ENCODE data around the gene FUT2.
"Not testable (repeated sequence)": the region's sequence is repeated elsewhere in the genome, so short reads cannot be mapped to it uniquely, and the experiment has no call there.

The FUT2 gene

DNA sequence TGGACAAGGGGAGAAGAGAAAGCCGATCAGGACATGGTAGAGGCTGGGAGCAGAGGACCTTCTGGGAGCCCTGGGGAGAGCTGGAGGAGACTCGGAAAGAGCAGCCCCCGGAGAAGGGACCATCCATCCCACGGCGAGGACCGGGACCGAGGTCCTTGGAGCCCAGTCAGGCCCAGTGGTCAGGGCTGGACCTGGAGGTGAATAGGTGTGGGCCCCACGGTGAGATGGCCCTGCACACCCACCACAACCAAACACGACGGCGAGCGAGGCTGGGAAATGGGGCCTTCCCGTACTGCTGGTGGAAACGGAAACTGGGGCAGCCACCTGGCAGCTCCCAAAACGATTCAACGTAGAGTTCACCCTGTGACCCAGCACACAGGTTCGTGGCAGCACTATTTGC lies 19.3 kb upstream of the FUT2 start:
- CTCF ChIA-PET = interaction anchor here (1.6 to 4.3 kb wide), 4 partner anchors 10 to 171 kb away, joined by 3 to 31 read pairs (median 4); partner anchors contain the start of gene CA11
- Mint-ChIP-seq H3K27ac (no peak overlapping the region), H3K4me3 (no peak overlapping the region), H3K4me1 (peaks cover 6% of the 10 kb centered on the region), H3K9me3 (no peaks in the 10 kb centered on the region), H3K36me3 (no peaks in the 10 kb centered on the region), H3K27me3 (peaks cover 27% of the 10 kb centered on the region)
- DNase-seq = no peak

DNA sequence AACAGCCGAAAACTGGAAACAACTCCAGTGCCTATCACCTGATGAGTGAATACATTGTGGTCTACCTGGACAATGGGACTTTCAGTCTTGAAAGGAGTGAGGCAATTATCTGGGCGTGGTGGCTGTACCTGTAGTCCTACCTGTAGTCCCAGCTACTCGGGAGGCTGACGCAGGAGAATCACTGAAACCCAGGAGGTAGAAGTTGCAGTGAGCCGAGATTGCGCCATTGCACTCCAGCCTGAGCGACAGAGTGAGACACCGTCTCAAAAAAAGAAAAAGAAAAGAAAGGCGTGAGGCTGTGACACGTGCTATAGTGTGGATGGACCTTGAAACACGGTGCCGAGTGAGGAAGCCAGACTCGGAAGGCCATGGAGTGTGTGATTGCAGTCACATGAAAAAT lies 18.9 kb upstream of the FUT2 start:
- H3K9me3 Mint-ChIP-seq = no peaks in the 10 kb centered on the region
- no peaks in the 10 kb centered on the region for H3K36me3 Mint-ChIP-seq
- H3K4me1 Mint-ChIP-seq = peaks cover 6% of the 10 kb centered on the region
- no peak for DNase-seq
- no peak overlapping the region for H3K27ac Mint-ChIP-seq
- CTCF ChIA-PET = interaction anchor here (0.8 to 4.3 kb wide), 5 partner anchors 10 to 294 kb away, joined by 3 to 31 read pairs (median 5); partner anchors contain the start of gene CA11
- no peak overlapping the region for H3K4me3 Mint-ChIP-seq
- peaks cover 27% of the 10 kb centered on the region for H3K27me3 Mint-ChIP-seq

DNA sequence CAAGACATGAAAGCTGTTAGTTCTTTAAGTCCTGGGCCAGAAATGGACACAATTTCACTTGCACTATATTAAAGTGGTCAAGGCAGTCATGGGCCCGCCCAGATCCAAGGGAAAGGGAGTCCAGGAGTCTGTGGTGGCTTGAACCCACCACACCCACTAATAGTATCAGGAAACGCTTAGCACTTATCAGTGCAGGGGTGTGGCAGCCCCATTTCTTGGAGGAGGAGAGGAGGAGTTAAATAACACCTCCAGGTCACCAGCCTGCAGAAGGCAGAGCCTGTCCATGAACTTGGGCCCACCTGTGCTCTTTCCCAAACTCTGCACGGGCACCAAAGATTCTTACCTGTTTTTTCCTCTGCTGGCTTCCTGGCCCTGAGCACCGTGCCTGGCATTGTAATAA lies 17.6 kb upstream of the FUT2 start:
- Mint-ChIP-seq H3K27me3 (peaks cover 22% of the 10 kb centered on the region), H3K9me3 (no peaks in the 10 kb centered on the region), H3K27ac (no peak overlapping the region), H3K36me3 (no peaks in the 10 kb centered on the region), H3K4me1 (peaks cover 6% of the 10 kb centered on the region), H3K4me3 (no peak overlapping the region)
- DNase-seq = no peak
- CTCF ChIA-PET = interaction anchor here (1.7 to 2.3 kb wide), 2 partner anchors 61 to 293 kb away, joined by 5 read pairs; no protein-coding TSS in a partner anchor

DNA sequence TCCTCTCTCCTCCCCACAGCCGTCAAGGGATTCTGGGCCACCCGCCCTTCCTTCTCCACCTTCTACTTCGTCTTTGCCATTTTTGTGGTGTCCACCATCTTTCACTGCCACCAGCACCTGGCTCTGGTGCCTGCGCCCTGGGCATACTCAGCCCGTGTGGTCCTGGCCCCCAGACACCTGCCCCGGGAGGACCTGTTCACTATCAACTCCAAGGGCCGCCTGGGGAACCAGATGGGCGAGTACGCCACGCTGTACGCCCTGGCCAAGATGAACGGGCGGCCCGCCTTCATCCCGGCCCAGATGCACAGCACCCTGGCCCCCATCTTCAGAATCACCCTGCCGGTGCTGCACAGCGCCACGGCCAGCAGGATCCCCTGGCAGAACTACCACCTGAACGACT lies 15.8 kb upstream of the FUT2 start:
- CTCF ChIA-PET, H3K36me3 Mint-ChIP-seq, DNase-seq, H3K9me3 Mint-ChIP-seq, H3K4me1 Mint-ChIP-seq, H3K4me3 Mint-ChIP-seq, H3K27ac Mint-ChIP-seq: not testable (repeated sequence)
- H3K27me3 Mint-ChIP-seq = peaks cover 18% of the 10 kb centered on the region

DNA sequence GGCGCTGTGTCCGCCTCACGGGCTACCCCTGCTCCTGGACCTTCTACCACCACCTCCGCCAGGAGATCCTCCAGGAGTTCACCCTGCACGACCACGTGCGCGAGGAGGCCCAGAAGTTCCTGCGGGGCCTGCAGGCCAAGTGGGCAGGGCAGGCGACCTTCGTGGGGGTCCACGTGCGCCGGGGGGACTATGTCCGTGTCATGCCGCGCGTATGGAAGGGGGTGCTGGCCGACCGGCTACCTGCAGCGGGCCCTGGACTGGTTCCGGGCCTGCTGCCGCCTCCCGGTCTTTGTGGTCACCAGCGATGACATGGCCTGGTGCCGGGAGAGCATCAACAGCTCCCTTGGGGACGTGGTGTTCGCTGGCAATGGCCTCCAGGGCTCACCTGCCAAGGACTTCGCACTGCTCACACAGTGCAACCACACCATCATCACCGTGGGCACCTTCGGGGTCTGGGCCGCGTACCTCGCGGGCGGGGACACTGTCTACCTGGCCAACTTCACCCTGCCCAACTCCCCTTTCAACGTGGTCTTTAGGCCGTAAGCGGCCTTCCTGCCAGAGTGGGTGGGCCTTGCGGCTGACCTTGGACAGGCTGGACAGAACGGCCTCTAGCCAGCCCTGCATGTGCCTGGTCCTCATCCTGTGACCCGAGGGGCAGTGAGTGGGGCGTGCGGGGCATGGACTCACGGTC lies 15.2 kb upstream of the FUT2 start:
- no peaks in the 10 kb centered on the region for H3K4me1 Mint-ChIP-seq
- CTCF ChIA-PET = no interaction called here
- H3K4me3 Mint-ChIP-seq = no peak overlapping the region
- H3K9me3 Mint-ChIP-seq = no peaks in the 10 kb centered on the region
- H3K27ac Mint-ChIP-seq = no peak overlapping the region
- peaks cover 14% of the 10 kb centered on the region for H3K27me3 Mint-ChIP-seq
- no peaks in the 10 kb centered on the region for H3K36me3 Mint-ChIP-seq
- DNase-seq = no peak

DNA sequence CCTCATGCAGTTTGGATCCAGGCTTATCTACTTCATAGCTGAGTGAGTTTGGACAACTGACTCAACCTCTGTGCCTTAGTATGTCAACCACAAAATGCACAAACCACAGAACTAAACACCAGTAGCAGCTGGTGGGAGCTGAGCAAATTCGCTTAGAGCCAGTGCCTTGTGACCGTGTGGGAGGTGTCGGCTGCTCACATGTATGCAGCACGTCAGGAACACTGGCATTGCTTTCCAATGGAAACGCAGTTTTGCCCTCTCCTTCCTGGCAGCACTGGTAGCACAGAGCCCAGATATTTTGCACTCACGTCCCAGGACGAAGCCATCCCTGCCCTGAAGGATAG lies 14.7 kb upstream of the FUT2 start:
- Mint-ChIP-seq H3K4me1 (no peaks in the 10 kb centered on the region), H3K27ac (no peak overlapping the region), H3K4me3 (no peak overlapping the region), H3K36me3 (no peaks in the 10 kb centered on the region), H3K27me3 (peaks cover 11% of the 10 kb centered on the region), H3K9me3 (no peaks in the 10 kb centered on the region)
- CTCF ChIA-PET = no interaction called here
- no peak for DNase-seq

DNA sequence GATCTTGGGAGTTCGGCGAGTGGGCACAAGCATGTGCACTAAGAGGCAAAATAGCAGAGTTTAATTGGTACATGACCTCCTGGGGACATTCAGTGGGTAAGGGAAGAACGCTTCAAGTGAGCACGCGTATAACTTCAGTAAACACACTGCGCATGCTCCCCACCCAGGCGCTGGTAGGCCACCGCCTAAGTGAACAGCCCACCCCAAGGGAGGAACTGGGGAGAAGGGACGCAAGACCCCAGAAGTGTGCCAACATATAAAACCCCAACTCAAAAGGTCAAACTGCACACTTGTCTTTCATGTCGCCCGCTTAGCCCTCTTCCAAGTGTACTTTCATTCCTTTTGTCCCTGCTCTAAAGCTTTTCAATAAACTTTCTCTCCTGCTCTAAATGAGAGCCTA lies 12.4 kb upstream of the FUT2 start:
- no peaks in the 10 kb centered on the region for H3K36me3 Mint-ChIP-seq
- H3K4me3 Mint-ChIP-seq = no peak overlapping the region
- H3K4me1 Mint-ChIP-seq = no peaks in the 10 kb centered on the region
- H3K9me3 Mint-ChIP-seq = no peaks in the 10 kb centered on the region
- no peak for DNase-seq
- CTCF ChIA-PET = interaction anchor here (1.2 to 1.4 kb wide), 2 partner anchors 9 to 12 kb away, joined by 3 to 4 read pairs; no protein-coding TSS in a partner anchor
- no peaks in the 10 kb centered on the region for H3K27me3 Mint-ChIP-seq
- no peak overlapping the region for H3K27ac Mint-ChIP-seq

DNA sequence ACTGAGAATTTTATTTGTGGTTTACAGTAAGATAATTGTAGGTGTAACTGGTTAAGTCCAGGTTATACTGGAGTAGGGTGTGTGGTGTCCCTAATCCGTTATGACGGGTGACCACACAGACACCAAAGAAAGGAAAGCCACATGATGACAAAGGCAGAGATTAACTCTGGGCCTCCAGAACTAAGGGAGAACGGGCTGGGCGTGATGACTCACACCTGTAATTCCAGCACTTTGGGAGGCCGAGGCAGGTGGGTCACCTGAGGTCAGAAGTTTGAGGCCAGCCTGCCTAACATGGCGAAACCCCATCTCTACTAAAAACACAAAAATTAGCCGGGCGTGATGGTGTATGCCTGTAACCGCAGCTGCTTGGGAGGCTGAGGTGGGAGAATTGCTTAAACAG lies 10.2 kb upstream of the FUT2 start:
- H3K9me3 Mint-ChIP-seq = no peaks in the 10 kb centered on the region
- CTCF ChIA-PET = no interaction called here
- no peak overlapping the region for H3K27ac Mint-ChIP-seq
- no peaks in the 10 kb centered on the region for H3K27me3 Mint-ChIP-seq
- no peaks in the 10 kb centered on the region for H3K36me3 Mint-ChIP-seq
- DNase-seq = no peak
- H3K4me1 Mint-ChIP-seq = no peaks in the 10 kb centered on the region
- no peak overlapping the region for H3K4me3 Mint-ChIP-seq

DNA sequence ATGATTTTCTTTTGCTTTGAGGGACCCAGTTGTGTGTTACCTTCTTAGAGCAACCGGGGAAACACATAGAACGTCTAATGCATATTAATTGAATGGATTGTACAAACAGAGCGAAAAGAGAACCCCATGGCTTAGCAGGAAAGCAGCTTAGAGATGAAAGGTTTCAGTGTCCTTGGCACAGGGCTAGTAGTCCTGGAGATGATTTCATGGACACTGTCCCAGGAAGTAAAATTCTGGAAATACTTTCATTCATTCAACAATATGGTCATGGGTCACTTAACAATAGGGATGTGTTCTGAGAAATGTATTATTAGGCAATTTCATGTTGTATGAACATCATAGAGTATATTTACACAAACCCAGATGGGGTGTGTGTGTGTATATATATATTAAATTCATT lies 9.7 kb upstream of the FUT2 start:
- Mint-ChIP-seq H3K27ac (no peak overlapping the region), H3K9me3 (no peaks in the 10 kb centered on the region), H3K4me3 (no peak overlapping the region), H3K36me3 (no peaks in the 10 kb centered on the region), H3K27me3 (no peaks in the 10 kb centered on the region), H3K4me1 (no peaks in the 10 kb centered on the region)
- CTCF ChIA-PET = no interaction called here
- DNase-seq = no peak

DNA sequence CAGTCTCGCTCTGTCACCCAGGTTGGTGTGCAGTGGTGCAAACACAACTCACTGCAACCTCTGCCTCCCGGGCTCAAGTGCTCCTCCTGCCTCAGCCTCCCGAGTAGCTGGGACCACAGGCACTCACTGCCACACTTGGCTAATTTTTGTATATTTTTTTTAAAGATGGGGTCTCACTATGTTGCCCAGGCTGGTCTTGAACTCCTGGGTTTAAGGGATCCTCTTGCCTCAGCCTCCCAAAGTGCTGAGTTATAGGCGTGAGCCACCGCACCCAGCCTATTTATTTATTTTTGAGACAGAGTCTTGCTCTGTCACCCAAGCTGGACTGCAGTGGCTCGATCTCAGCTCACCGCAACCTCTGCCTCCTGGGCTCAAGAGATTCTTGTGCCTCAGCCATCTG lies 9.1 kb upstream of the FUT2 start:
- H3K36me3 Mint-ChIP-seq, H3K9me3 Mint-ChIP-seq, H3K27ac Mint-ChIP-seq, DNase-seq, CTCF ChIA-PET, H3K4me1 Mint-ChIP-seq, H3K27me3 Mint-ChIP-seq, H3K4me3 Mint-ChIP-seq: not testable (repeated sequence)

DNA sequence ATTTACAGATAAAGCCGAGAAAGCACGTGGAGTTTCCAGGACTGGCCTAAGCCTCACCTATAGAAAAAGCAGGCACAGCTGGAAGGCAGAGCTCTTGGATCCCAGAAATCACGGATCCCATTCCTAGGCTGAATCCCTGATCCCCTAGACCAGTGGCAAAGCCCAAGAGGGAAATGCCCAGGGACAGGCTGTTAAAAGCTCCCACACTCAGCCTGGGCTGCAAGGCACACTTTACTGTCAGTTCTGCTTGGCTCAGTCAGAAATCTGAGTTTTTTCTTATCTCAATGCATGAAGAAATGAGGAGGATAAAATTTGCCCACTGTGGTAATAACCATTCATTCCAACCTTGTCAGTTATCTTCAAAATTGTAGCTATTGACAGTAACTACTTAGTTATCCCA lies 8.0 kb upstream of the FUT2 start:
- Mint-ChIP-seq H3K9me3 (no peaks in the 10 kb centered on the region), H3K27ac (no peak overlapping the region), H3K36me3 (no peaks in the 10 kb centered on the region), H3K4me3 (no peak overlapping the region), H3K27me3 (no peaks in the 10 kb centered on the region), H3K4me1 (no peaks in the 10 kb centered on the region)
- CTCF ChIA-PET = no interaction called here
- DNase-seq = no peak

DNA sequence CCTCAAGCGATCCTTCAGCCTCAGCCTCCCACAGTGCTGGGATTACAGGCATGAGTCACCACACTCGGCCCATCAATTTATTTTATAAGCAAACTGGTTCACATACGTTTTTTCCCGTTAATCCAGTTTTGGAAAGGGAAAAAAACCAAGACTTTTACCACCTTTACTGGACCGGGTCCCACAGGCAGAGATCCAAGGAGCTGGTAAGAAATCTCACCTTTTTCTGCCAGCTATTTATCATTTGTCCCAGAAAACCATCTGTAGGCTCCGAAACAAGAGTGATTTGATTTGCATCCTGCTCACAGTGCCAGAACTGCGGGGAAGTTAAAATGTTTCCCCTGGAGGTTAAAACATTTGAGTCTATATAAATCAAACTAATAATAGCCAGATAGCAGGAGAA lies 6.3 kb upstream of the FUT2 start:
- H3K27ac Mint-ChIP-seq = no peak overlapping the region
- H3K9me3 Mint-ChIP-seq = no peaks in the 10 kb centered on the region
- peaks cover 1% of the 10 kb centered on the region for H3K27me3 Mint-ChIP-seq
- H3K4me3 Mint-ChIP-seq = no peak overlapping the region
- no peak for DNase-seq
- CTCF ChIA-PET = interaction anchor here (1.9 kb wide), 1 partner anchor 14 kb away, joined by 4 read pairs; no protein-coding TSS in a partner anchor
- no peaks in the 10 kb centered on the region for H3K36me3 Mint-ChIP-seq
- H3K4me1 Mint-ChIP-seq = no peaks in the 10 kb centered on the region

DNA sequence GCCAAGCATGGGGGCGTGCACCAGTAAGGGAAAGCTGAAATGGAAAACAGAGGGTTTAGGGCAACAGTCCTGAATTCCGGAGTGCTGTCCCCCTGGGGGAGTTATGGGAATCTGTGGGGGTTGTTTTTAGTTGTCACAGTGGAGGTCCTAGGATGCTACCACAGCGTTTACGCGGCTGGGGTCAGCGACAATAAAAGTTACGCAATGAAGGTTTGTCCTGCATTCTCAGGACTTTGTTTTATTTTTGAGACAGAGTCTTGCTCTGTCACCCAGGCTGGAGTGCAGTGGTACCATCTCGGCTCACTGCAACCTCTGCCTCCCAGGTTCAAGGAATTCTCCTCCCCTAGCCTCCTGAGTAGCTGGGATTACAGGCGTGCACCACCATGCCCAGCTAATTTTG lies 2.1 kb upstream of the FUT2 start:
- DNase-seq, CTCF ChIA-PET, H3K4me3 Mint-ChIP-seq, H3K27ac Mint-ChIP-seq, H3K9me3 Mint-ChIP-seq, H3K36me3 Mint-ChIP-seq: not testable (repeated sequence)
- Mint-ChIP-seq H3K4me1 (peaks cover 10% of the 10 kb centered on the region), H3K27me3 (peaks cover 37% of the 10 kb centered on the region)

DNA sequence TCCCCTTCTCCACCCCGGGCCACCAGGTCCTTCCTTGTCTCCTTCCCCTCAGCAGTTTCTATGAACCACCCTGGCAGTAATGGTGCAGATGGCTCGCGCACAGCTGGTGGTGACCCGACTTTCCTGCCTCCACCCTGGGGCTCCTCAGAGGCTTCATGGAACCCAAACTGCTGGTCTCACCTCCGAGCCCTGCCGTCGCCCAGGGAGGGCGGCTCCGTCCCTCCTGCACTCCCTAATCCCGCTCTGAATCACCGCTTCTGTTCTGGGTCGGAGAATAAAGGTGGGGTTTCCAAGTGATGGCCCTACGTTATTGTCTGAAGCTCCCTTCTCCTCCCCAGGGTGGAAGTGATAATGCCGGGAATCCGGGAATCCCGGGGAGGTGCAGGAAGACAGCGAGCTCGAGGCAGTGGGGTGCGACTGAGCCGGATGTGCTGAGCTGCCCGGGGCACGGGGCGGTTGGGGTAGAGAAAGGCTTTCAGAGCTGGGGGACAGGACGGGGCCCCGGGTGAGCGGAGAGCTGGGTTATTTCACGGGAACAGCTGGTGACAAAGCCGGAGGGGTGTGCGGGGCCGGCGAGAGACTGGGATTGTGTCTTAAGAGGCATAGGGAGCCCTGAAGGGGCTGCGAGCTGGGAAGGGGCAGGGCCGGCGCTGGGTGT lies 711 bp downstream of the FUT2 start:
- H3K27ac Mint-ChIP-seq = no peak overlapping the region
- H3K27me3 Mint-ChIP-seq = peaks cover 40% of the 10 kb centered on the region
- peak overlapping the region; percentile 21 for H3K4me3 Mint-ChIP-seq
- no peaks in the 10 kb centered on the region for H3K9me3 Mint-ChIP-seq
- CTCF ChIA-PET = interaction anchor here (0.6 kb wide), 1 partner anchor 416 kb away, joined by 3 read pairs; no protein-coding TSS in a partner anchor
- H3K36me3 Mint-ChIP-seq = peaks cover 1% of the 10 kb centered on the region
- H3K4me1 Mint-ChIP-seq = peaks cover 10% of the 10 kb centered on the region
- peak; percentile 26 for DNase-seq

DNA sequence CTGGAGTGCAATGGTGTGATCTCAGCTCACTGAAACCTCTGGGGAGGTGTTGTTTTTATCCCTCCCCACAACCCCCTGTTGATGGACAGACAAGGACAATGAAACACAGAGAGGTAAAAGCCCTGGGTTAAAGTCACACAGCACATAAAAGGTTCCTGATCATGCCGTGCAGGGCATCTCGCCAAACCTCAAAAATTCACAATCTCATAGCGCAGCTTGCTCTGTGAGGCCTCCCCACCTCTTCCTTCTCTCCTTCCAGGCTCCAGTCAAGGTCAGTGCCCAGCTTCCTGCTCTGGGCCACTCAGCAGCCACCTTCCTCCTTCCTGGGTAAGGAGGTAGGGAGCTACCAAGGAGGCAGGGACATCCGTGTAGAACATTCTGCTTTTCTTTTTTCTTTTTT lies 2.3 kb downstream of the FUT2 start:
- DNase-seq = no peak
- no peak overlapping the region for H3K27ac Mint-ChIP-seq
- H3K4me1 Mint-ChIP-seq = peaks cover 10% of the 10 kb centered on the region
- H3K9me3 Mint-ChIP-seq = no peaks in the 10 kb centered on the region
- H3K36me3 Mint-ChIP-seq = peaks cover 1% of the 10 kb centered on the region
- H3K27me3 Mint-ChIP-seq = peaks cover 40% of the 10 kb centered on the region
- CTCF ChIA-PET = interaction anchor here (1.4 kb wide), 1 partner anchor 23 kb away, joined by 5 read pairs; no protein-coding TSS in a partner anchor
- H3K4me3 Mint-ChIP-seq = no peak overlapping the region
